ENCODE measurements around the gene GADD45A.

GADD45A gene

DNA sequence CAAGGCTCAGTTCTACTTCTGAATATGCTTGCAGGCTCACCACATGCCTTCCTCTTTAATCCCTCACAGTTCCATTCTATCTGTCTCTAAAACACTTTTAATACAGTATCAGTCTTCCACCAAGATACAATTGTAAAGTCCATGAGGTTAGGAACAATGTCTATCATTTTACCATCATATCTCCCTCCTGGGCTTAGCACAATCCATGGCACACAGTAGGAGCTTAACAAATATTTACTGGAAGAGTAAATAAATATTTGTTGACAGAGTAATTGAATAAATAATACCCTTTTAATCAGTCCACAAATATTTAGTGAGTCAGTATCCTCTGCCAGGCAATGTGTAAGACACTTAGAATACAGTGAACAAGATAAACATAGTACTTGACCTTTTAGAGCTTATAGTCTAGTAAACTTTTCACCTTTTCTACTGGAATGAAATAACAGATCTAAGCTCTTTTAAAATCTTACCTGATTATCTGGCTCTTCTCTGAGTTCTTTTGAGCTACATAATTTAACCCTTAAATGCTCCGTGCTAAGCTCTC, 12.7 kb upstream of the GADD45A start:
- no peak for DNase-seq

DNA sequence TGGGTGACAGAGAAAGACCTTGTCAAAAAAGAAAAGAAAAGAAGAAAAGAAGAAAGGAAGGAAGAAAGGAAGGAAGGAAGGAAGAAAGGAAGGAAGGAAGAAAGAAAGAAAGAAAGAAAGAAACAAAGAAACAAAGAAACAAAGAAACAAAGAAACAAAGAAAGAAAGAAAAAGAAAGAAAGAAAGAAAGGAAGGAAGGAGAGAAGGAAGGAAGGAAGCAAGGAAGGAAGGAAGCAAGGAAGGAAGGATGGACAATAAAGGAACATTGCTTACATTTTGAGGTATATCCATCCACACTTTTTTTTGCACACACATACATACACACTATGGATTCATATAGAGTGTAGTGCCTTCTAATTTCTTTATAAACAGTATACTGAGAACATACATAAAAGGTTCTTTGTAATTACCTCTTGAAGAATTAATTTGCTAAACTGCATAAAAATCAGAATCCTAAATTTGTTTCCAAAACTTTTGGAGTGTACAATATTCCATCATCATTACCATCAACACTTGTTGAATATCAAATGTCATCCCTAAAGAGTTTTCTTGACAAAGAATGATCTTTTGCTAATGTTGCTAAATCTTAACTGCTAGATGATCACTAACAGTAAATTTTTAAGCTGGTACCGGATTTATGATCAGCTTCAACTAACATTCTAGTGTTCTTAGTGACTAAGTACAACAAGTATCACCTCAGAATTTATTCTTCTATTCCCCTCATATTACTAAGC, 11.4 kb upstream of the GADD45A start:
- no peak for DNase-seq

DNA sequence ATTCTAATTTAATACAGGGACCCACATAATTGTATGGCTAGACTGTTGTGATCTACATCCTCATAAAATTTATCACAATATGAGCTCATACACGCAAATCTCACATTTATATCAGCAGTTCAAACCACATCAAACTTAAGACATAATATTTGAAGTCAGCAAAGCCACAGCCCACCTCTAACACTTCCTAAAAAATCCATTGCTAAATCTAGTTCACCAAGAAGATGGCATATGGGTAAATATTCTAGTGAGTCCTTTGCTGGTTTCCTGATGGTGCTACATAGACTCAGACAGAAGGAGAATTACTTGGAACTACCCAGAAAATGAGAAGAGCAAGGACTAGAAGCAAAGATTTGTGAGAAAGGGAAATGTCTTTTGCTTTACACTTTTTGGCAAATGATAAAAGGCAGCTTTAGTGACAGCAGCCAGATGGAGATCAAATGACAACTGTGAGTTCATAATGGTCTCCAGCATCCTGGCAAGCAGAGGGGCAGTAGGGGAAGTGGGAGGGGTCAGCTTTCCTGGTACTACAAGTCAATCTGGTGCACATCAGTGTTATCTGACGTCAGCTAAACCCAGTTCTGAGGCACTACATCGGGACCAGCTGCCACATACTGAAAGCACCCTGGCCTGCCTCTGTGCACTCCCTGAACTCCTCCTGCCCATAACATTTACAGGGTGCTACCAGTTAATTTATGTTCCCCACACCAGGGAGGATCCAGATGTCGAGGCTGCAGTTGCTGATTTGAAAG, 10.6 kb upstream of the GADD45A start:
- peak; percentile 90 for DNase-seq

DNA sequence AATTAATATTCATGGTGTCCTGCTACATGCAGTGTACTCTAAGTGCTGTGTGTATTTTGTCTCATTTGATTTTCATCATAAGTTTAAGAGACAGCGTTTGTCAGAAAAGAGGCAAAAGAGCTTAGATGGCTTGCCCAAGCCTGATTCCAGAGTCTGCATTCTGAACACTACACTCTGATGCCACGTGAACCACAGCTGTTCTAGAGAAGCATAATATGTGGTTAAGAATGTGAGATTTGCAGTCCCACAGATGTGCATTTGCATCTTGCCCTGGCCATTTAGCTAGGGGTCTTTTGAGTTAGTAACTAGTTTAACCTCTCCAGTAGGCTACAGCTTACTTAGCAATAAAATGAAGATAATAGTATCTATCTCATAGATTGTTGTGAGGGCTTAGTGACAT, 9.2 kb upstream of the GADD45A start:
- DNase-seq, result no peak

DNA sequence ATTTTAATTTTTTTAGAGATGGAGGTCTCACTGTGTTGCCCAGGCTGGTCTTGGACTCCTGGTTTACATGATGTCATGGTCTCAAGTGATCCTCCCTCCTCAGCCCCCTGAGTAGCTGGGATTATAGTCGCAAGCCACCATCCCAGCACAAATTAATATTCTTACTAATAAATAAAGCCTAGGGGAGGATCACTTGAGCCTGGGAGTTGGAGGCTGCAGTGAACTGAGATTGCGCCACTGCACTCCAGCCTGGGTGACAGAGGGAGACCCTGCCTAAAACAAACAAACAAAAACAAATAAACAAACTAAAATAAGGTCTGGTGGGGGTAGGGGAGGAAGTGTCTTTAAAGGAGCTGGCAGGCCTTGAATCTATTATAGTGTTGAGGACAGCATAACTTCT, 8.7 kb upstream of the GADD45A start:
- no peak for DNase-seq

DNA sequence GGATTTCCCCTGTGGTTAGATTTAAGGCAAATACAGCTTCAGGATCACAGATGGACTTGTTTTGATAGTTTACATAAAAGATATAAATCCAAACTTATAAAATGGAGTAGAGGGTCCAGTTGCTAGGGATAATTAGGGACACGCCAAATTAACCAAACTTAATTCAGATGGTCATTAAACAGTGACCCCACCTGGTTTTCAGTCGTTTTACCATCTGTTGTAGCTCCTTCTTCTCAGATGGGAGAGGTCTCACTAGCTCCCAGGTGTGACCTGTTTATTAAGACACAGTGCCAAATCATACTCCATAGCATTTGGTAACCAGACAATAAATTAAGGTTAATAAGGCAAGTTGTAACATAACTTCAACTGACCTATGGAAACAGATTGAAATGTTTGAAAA, 8.1 kb upstream of the GADD45A start:
- DNase-seq, result no peak

DNA sequence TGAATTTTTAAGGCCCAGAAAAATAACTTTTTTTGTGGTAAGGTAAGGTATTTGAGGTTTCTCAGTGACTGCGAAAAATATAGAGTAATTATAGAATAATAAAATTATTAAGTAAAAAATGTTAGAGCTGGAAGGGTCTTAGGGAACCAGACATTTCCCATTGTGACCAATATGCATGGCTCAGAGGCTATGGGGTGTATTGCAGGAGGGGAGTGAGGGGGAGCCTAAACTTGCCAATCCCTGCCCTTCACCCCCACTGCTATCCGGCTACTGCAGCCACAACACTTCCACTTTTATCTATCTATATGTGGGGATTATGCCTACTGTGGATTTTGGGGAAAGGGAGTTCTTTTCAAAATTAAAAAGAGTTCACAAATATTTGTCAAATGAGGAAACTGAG, 7.6 kb upstream of the GADD45A start:
- DNase-seq, result no peak

DNA sequence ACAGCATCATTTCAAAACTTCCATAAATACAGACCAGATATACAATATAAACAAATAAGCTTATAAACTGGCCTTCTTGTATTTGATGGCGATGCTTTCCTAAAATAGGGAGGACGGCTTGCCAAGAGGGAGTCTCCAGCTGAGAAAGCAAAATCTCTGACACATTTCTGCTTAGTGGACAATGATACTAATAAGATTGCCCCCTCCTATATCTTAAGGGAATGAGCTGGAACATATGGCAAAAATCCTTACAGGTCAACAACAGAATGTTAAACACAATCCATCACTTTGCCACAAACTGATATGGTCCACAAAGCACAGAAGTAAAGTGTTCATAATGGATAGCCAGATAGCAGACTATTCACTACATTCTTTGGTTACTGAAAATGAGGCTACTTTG, 7.1 kb upstream of the GADD45A start:
- DNase-seq, result no peak

DNA sequence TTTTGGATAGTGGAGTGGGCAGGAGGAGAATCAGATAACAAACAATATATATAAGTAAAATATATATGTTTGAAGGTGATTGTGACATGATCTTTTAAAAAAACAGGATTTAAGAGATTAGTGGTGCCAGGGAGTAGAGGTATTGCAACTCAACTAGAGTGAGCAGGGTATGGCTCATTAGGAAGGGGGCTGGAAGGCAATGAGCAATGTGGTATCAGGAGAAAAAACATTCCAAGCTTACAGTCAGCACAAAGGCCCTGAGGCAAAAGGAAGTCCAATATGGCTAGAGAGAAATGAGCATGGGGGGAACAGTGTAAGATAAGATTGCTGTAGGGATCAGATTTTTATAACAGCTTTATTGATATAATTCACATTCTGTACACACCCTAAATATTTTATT, 5.3 kb upstream of the GADD45A start:
- no peak for DNase-seq

DNA sequence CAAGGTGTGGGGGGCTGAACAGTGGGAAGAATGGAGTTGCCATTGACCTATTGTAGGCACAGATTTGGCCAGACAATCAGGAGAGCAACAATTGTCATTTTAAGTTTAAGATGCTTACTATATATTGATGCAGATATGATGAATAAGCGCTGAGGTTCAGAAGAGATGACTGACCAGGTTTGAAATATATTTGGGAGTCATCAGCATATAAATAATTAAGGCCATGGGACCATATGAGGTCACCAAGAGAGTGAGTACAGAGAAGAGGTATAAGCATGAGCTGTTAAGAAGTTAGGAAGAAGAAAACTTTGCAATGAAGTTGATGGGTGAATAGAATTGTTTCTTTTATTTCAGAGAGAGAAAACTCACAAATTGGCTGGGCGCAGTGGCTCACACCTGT, 4.5 kb upstream of the GADD45A start:
- no peak for DNase-seq

DNA sequence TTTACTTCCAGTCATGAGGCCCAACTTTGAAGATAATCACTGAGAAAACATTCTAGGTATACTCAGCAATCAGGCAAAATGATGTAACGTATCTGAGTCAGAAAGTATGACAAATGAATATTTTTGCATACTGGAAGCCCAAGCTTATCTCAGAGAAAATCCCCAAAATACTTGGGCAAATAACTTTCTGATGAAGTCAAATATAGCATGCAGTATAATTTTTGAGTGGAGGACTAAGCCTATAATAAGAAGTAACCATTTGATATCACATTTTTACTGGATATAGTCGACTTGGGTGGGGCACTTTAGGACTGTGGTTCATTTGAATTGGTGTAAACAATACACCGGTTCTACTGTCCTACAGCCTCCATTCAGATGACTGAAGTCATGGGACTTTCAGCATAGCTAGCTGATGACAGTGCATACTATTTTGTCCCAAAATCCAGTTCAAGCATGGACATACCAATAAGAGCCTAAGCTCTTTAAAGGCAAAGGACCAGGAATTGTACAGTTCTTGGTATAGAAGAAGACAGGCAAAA, 2.3 kb upstream of the GADD45A start:
- no peak for DNase-seq

DNA sequence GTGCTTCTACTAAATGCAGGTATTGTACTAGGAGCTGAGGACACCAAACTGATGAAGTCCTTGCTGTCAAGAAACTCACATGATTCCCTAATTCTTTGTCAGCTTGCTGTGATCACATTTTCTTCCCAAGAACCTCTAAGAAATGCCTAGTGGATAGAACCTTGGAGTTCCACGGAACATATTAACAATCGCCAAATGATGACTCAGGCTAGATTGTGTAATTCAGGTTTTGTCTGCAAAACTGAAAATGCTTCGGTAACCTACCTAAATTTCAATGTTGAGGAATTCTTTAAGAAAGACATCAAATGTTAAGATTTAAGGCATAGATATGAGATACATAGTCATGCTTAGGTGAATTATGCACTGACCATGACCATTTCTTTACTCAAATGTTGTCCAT, 1.7 kb upstream of the GADD45A start:
- DNase-seq, result no peak

DNA sequence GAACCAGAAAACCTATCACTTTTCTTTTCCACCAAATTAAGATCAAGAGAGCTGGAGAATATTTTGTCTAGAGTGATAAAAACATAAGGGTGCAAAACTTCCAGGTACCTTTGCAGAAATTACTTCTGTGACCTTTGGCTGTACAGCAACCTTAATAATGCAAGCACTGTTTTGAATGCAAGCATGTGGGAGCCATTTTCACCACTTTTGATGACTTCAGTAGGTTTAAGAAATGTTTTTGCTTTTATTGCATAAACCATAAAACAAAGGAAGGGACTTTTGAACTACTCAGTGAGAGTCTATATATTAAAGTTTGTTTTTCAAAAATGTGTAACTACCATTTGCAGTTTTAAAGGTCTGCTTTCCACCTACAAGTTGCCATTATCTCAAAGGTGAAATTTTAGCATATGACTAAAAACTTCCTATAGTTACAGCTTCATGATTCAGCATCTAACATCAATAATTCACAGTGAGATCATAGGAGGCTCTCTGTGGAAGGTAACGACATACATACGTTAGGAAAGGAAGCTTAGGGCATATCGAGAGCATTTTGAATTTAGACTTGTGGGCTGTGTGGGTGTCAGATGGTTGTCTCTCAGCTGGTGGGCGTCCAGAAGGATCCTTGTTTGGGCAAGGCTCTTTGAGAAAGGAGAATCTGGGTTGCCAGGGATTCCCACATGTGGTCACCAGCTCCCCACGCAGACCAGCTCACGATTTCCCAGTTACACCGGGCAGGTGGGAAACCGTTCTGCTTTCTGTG, 1.1 kb upstream of the GADD45A start:
- no peak for DNase-seq

DNA sequence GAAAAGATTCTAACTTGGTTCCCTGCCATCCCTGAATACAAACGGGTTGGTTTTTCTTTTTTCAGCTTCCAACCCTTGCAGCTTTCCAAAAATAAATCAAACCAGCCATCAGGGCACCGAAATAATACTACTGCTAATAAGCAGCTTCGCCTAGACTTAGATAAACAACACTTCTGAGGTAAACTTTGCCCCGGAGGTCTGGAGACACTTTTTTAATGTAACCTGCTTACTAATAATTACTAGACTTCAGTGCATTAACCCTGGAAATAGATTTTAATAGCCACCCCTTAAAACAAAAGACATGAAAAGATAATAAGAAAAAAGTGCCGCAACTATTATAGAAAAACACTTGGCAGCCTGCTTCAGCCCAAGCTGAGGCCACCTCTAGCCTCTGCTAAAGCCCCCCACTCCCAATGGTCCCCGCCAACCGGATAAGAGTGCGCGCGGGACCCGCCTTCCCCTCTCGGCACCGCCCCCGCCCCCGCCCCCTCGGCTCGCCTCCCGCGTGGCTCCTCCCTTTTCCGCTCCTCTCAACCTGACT, 405 bp upstream of the GADD45A start:
- no peak for DNase-seq

DNA sequence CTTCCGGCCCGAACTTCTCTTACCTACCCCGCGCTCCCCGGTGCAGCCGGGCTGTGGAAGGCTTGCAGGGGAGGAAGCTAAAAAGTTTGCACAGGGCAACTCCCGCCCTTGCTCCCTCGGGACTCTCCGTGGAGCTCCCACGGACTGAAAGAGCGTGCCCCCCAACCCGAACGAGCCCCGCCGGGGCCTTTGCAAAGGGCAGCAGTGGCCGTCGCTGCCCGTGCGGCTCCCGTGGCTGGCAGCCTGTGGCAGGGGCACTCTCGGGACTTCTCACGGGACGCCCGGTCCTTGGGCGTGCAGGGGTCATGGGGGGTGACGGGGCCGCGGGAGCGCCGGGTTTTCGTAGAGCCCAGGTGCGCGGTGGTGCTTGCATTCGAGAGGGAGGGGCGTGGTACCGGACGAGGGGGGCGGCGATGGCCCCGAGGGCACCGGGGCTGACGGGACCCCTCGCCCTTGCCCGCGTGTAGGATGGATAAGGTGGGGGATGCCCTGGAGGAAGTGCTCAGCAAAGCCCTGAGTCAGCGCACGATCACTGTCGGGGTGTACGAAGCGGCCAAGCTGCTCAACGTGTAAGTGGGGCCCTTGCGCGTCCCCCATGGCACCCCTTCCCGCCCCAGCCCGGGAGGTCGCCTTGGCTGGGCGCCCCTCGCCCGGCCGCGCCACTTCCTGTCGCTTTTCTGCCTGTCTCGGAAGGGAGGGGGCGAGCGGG, 711 bp downstream of the GADD45A start:
- no peak for DNase-seq

DNA sequence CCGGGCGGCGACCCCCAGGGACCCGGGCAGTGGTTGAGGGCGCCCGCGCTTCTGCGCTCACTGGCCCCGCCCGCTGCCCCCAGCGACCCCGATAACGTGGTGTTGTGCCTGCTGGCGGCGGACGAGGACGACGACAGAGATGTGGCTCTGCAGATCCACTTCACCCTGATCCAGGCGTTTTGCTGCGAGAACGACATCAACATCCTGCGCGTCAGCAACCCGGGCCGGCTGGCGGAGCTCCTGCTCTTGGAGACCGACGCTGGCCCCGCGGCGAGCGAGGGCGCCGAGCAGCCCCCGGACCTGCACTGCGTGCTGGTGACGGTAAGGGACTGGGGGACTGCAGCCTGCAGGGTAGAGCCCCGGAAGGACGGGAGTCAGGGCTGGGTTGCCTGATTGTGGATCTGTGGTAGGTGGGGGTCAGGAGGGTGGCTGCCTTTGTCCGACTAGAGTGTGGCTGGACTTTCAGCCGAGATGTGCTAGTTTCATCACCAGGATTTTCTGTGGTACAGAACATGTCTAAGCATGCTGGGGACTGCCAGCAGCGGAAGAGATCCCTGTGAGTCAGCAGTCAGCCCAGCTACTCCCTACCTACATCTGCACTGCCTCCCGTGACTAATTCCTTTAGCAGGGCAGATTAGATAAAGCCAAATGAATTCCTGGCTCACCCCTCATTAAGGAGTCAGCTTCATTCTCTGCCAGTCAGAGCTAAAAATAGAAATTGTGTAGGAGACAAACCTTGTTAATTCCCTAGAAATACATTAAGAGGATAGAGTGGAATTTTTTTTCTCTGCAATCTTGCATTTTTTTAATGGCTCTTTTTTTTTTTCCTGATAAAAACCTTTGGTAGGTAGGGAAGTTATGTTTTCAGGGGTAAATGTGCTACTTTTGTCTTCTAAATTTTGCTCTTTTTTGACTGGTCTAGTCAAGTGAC, 1.5 kb downstream of the GADD45A start:
- DNase-seq, result peak; percentile 54

DNA sequence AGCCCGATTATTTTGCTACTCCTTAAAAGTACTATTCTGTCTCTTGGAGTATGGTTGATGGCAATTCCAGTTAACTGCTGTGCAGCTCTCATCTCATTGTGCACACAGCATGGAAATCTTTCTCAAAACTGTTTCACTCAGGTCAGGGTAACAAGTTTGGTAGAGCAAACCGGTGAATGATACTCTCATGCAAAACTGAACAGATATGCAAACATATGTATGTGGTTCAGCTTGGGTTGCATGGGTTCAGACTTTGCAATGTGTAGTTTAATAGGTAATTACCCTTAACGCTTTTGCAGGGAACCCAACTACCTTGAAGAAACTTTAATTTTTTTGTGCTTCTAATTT, 2.2 kb downstream of the GADD45A start:
- no peak for DNase-seq

DNA sequence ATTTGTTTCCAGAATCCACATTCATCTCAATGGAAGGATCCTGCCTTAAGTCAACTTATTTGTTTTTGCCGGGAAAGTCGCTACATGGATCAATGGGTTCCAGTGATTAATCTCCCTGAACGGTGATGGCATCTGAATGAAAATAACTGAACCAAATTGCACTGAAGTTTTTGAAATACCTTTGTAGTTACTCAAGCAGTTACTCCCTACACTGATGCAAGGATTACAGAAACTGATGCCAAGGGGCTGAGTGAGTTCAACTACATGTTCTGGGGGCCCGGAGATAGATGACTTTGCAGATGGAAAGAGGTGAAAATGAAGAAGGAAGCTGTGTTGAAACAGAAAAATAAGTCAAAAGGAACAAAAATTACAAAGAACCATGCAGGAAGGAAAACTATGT, 2.6 kb downstream of the GADD45A start:
- no peak for DNase-seq

DNA sequence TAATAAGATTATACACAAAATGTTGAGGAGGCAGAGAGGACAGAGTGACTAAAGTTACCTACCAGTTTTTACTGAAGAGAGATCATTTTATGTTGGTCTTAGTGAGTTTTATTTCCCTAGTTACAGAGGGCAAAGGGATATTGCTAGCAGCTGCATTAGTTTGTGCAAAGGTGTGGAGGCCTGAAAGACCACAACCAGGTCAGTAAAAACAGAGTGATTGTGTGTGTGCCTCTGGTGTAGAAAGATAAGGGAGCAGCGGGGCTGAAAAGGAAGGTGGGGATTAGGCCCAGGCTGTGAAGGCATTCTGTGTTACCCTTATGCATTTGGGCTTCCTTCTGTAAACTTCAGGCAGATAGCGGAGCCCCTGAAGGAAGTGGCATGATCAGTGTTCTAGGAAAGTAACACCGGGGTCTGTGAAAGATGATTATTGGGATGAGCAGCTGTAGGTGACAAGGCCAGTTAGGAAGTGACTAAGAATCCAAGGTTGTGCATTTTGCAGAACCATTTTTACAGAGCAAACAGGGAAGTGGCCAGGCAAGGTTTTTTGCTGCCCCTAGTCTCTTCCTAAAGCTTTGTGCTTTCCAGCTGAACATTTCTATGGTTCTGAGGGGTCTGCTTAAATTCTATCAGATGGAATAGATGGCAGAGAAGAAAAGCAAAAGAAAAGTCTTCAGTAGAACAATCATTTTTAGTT, 3.7 kb downstream of the GADD45A start:
- no peak for DNase-seq

DNA sequence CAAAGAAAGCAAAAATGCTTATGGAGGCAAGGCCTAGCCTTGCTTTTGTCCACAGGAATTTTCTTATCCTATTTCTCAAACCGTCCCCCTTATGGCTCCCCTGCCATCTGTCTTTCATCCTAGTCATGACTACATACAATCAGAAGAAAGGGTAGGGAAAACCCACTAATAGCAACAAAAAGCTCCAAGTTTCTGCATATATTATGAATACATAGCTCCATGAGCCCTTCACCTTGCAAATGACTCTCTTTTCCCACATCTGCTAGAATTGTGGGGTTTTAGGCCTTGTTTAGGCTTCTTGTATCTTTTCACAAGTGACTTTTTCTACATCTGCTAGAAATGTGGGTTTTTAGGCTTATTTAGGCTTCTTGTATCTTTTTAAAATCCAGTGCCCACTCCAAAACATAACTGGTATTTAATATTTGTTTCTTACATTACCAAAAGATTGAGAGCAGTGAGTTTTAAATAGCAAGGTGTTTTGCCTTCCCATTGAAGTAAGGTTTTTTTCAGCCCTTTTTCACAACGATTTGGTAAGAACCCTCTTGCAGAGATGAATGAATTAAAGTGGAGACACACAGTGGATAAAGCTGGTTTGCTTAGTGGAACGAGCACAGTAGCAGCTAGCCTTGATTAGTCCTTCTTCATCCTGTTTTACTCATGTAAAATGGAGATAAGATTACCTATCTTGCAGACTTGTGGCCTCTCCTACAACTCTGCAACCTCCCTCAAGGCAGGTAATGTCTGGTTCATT, 4.4 kb downstream of the GADD45A start:
- DNase-seq, result no peak
